T-cell (primary cell): ENCODE data around the gene PCDH9. TPM values are rescaled to one million over a fixed set of nuclear protein-coding genes. Genes with fewer than 3 reads are reported as not detected.

ENCODE experiments used
- ATAC-seq, 4 experiments: fragments of 200-7000 bp in 3 of 4; fragments of 150-1000 bp in 1 of 4; cut with Tn5 transposase; replicated peaks in 1 of 4; 1 replicate in 3 of 4; 2 replicates in 1 of 4; pipeline ENCODE4 v1.10.0; 2021; ENCODE audit warnings: moderate library complexity in 3 of 4, mild to moderate bottlenecking in 2 of 4, moderate number of reproducible peaks in 1 of 4
- CTCF ChIA-PET, 2 donors: fragments of 300-600 bp; sonication (Branson Sonifier 250); formaldehyde crosslinking; loops; one replicate each; lab custom pipeline; 2022; ENCODE audit warnings: antibody characterized with exemption in 2 of 2; lab: Charles Lee
- POLR2A ChIA-PET, 2 donors: fragments of 300-600 bp; sonication (Branson Sonifier 250); formaldehyde crosslinking; loops; one replicate each; lab custom pipeline; 2022; ENCODE audit warnings: antibody characterized with exemption in 2 of 2; lab: Charles Lee
- DNase-seq, 35 experiments: peaks; one replicate each; pipeline versions ENCODE4 v3.0.0 to v3.0.0-alpha.2; 2013 to 2023
- H3K27ac ChIP-seq: one replicate; pipeline ENCODE4 v1.5.1; 2013; ENCODE audit warnings: low read length
- H3K27me3 ChIP-seq, 2 experiments: replicated peaks in 1 of 2; 1 replicate in 1 of 2; 2 replicates in 1 of 2; pipeline versions ENCODE4 v1.6.1 to v1.7.0; 2013; ENCODE audit warnings: low read length in 1 of 2, mixed read lengths in 1 of 2; ENCODE audit not compliant: control insufficient read depth in 2 of 2, insufficient read depth in 2 of 2; ENCODE audit errors: extremely low read depth in 1 of 2
- H3K36me3 ChIP-seq, 2 donors: 1 replicate in 1 of 2; 2 replicates in 1 of 2; pipeline versions ENCODE4 v1.6.1 to v1.7.0; 2013; ENCODE audit warnings: low read length in 1 of 2; ENCODE audit not compliant: control insufficient read depth in 2 of 2, insufficient read depth in 1 of 2; ENCODE audit errors: extremely low read depth in 1 of 2
- H3K4me1 ChIP-seq, 2 experiments: 1 replicate in 1 of 2; 2 replicates in 1 of 2; pipeline versions ENCODE4 v1.6.1 to v1.7.0; 2013; ENCODE audit warnings: low read length in 2 of 2, mixed read lengths in 1 of 2; ENCODE audit not compliant: insufficient read depth in 2 of 2, control insufficient read depth in 1 of 2; ENCODE audit errors: extremely low read depth in 1 of 2
- H3K4me3 ChIP-seq, 2 donors: 1 replicate in 1 of 2; 2 replicates in 1 of 2; pipeline versions ENCODE4 v1.5.1 to v1.7.0; 2013; ENCODE audit warnings: mild to moderate bottlenecking in 2 of 2, low read length in 1 of 2, moderate library complexity in 1 of 2; ENCODE audit not compliant: control insufficient read depth in 1 of 2; ENCODE audit errors: extremely low read depth in 1 of 2
- H3K9me3 ChIP-seq: 2 replicates; pipeline ENCODE4 v1.7.0; 2013
- H3K27ac Mint-ChIP-seq, 2 donors: one replicate each; pipeline ENCODE4 v1.8.0; 2020 to 2021; ENCODE audit warnings: mild to moderate bottlenecking in 2 of 2, mixed read lengths in 2 of 2
- H3K27me3 Mint-ChIP-seq, 2 donors: one replicate each; pipeline ENCODE4 v1.8.0; 2021 to 2022; ENCODE audit warnings: mixed read lengths in 2 of 2
- H3K36me3 Mint-ChIP-seq: one replicate; pipeline ENCODE4 v1.8.0; 2021; ENCODE audit warnings: mixed read lengths
- H3K4me1 Mint-ChIP-seq, 3 donors: one replicate each; pipeline ENCODE4 v1.8.0; 2020 to 2022; ENCODE audit warnings: mixed read lengths in 3 of 3, mild to moderate bottlenecking in 1 of 3
- H3K4me3 Mint-ChIP-seq, 3 donors: one replicate each; pipeline ENCODE4 v1.8.0; 2020 to 2022; ENCODE audit warnings: mild to moderate bottlenecking in 3 of 3, mixed read lengths in 3 of 3, moderate library complexity in 3 of 3
- H3K9me3 Mint-ChIP-seq, 3 donors: one replicate each; pipeline ENCODE4 v1.8.0; 2020 to 2022; ENCODE audit warnings: mixed read lengths in 3 of 3
- WGBS: methylation state at CpG from one replicate; pipeline ENCODE4 v1.1.5; 2013; ENCODE audit warnings: missing lambda C conversion rate; ENCODE audit not compliant: insufficient coverage; 5-methylcytosine and 5-hydroxymethylcytosine counted together
- total RNA-seq, 35 experiments: library from RNA in 6 of 35; stranded (reverse) in 6 of 35; fragments of 120-200 nt in 1 of 35; gene quantifications; one replicate each; pipeline versions ENCODE4 v1.2.1 to v1.2.4 and lab custom pipeline; 2013 to 2026

PCDH9 gene
- total RNA-seq, 5 donors from 2014 or later (not counting 1 experiment from before 2014, with no cell fraction given): 0.38 to 1.3 (median 0.53) TPM

- no peak overlapping the region for H3K4me3 Mint-ChIP-seq
- H3K36me3 ChIP-seq: no peaks in the 10 kb centered on the region
- DNase-seq (no peak), ATAC-seq (no peak)
- H3K27me3 ChIP-seq: no peaks in the 10 kb centered on the region
- H3K36me3 Mint-ChIP-seq: no peaks in the 10 kb centered on the region
- no peak overlapping the region for H3K27ac ChIP-seq
- H3K27ac Mint-ChIP-seq: no peak overlapping the region
- no peaks in the 10 kb centered on the region for H3K4me1 ChIP-seq
- no peaks in the 10 kb centered on the region for H3K4me1 Mint-ChIP-seq
- H3K9me3 ChIP-seq: no peaks in the 10 kb centered on the region
- H3K9me3 Mint-ChIP-seq: peaks cover 0 to 4% (median 3%) of the 10 kb centered on the region in 3 donors
- H3K27me3 Mint-ChIP-seq: no peaks in the 10 kb centered on the region
- POLR2A ChIA-PET: no interaction called here
- CTCF ChIA-PET: no interaction called here
- no CpG with 5 or more reads among the region's 5 CpGs for WGBS
- no peak overlapping the region for H3K4me3 ChIP-seq
Observed at GRCh38 chr13:67259208-67259607, 29.1 kb upstream of the PCDH9 start.

DNA sequence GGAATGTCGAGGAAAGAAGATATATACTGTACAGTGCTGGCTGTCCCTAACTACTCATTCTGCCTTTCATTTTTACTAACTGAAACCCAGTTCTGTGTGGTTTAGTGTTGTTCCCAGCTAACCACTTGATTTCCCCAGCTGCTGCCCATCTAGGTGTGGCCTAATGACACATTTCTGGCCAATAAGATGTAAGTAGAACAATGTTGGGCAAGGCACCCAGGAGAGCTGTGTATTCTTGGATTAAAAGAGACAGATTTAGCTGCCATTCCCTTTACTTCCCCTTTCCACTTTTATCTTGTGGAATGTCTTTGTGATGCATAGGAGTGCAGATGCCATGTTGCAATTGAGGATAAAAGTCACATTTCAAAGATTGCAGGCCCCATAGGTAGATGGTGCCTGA lies 28.3 kb upstream of the PCDH9 start:
- H3K9me3 ChIP-seq: no peaks in the 10 kb centered on the region
- ChIA-PET CTCF (no interaction called here), POLR2A (no interaction called here)
- no peak overlapping the region for H3K27ac ChIP-seq
- no peaks in the 10 kb centered on the region for H3K36me3 ChIP-seq
- H3K27me3 Mint-ChIP-seq: no peaks in the 10 kb centered on the region
- ATAC-seq: no peak
- WGBS: no CpG with 5 or more reads among the region's 1 CpG
- no peak overlapping the region for H3K27ac Mint-ChIP-seq
- H3K4me3 ChIP-seq: no peak overlapping the region
- no peaks in the 10 kb centered on the region for H3K4me1 ChIP-seq
- no peaks in the 10 kb centered on the region for H3K4me1 Mint-ChIP-seq
- peaks cover 0 to 4% (median 3%) of the 10 kb centered on the region in 3 donors for H3K9me3 Mint-ChIP-seq
- no peaks in the 10 kb centered on the region for H3K27me3 ChIP-seq
- no peak overlapping the region for H3K4me3 Mint-ChIP-seq
- no peak for DNase-seq
- no peaks in the 10 kb centered on the region for H3K36me3 Mint-ChIP-seq

GRCh38 chr13:67238861-67239260 lies 8.7 kb upstream of the PCDH9 start:
- H3K27ac Mint-ChIP-seq: no peak overlapping the region
- no peaks in the 10 kb centered on the region for H3K4me1 Mint-ChIP-seq
- CTCF ChIA-PET: interaction anchor here (0.8 to 1.2 kb wide), 3 partner anchors 9 to 21 kb away, joined by 3 read pairs; no protein-coding TSS in a partner anchor
- Histone ChIP-seq H3K27ac (no peak overlapping the region), H3K4me3 (no peak overlapping the region), H3K4me1 (no peaks in the 10 kb centered on the region), H3K9me3 (no peaks in the 10 kb centered on the region), H3K27me3 (no peaks in the 10 kb centered on the region), H3K36me3 (no peaks in the 10 kb centered on the region)
- H3K9me3 Mint-ChIP-seq: no peaks in the 10 kb centered on the region
- DNase-seq: no peak
- no peak for ATAC-seq
- H3K27me3 Mint-ChIP-seq: no peaks in the 10 kb centered on the region
- H3K36me3 Mint-ChIP-seq: no peaks in the 10 kb centered on the region
- no peak overlapping the region for H3K4me3 Mint-ChIP-seq
- POLR2A ChIA-PET: no interaction called here

DNA sequence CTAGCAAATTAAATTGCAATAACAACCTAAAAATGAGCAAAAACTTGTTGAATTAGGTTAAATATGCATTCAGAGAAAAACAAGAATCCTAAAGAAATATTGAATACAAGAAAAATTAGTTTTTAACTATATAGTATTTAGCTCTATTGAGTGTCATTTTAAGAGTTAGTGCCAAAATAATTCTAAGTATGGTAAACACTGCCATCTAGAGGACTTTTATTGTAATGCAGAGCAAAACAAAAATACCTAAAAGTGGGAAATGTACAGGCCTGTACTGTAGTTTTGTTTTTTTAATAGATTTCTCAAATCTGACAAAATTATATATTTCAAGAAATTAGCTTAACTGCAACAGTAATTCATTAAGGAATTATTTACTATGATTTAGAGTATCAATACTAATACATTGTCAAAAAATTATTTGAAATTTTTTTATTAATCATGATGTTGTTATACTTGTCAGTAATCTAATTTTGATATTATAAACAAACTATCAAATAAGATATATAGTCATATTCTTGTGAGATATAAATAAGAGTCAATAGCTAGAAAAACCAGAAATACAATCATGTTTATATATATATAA lies 8.2 kb upstream of the PCDH9 start:
- H3K27me3 ChIP-seq: no peaks in the 10 kb centered on the region
- H3K4me3 ChIP-seq: no peak overlapping the region
- ChIA-PET POLR2A (interaction anchor here in 1 of 2 donors (0.6 kb wide), 1 partner anchor 156 kb away, joined by 4 read pairs; no protein-coding TSS in a partner anchor), CTCF (interaction anchor here (0.5 to 1.2 kb wide), 6 partner anchors 9 to 1954 kb away, joined by 3 to 4 read pairs (median 3); no protein-coding TSS in a partner anchor)
- H3K27ac ChIP-seq: no peak overlapping the region
- H3K9me3 ChIP-seq: no peaks in the 10 kb centered on the region
- Mint-ChIP-seq H3K4me3 (no peak overlapping the region), H3K36me3 (no peaks in the 10 kb centered on the region), H3K27ac (no peak overlapping the region), H3K9me3 (no peaks in the 10 kb centered on the region), H3K4me1 (no peaks in the 10 kb centered on the region), H3K27me3 (no peaks in the 10 kb centered on the region)
- peak in 2 of 4 experiments; percentile 54 for ATAC-seq
- DNase-seq: peak in 1 of 35 experiments; percentile 54
- H3K36me3 ChIP-seq: no peaks in the 10 kb centered on the region
- no peaks in the 10 kb centered on the region for H3K4me1 ChIP-seq

GRCh38 chr13:67235265-67235664 lies 5.1 kb upstream of the PCDH9 start:
- Mint-ChIP-seq H3K9me3 (no peaks in the 10 kb centered on the region), H3K27ac (no peak overlapping the region), H3K4me1 (peaks cover 6 to 10% (median 8%) of the 10 kb centered on the region in 3 donors), H3K4me3 (no peak overlapping the region), H3K36me3 (no peaks in the 10 kb centered on the region), H3K27me3 (peaks cover 0 to 3% of the 10 kb centered on the region in 2 donors)
- peaks cover 4 to 7% of the 10 kb centered on the region in 2 experiments for H3K4me1 ChIP-seq
- no peaks in the 10 kb centered on the region for H3K36me3 ChIP-seq
- H3K4me3 ChIP-seq: no peak overlapping the region
- no peaks in the 10 kb centered on the region for H3K9me3 ChIP-seq
- POLR2A ChIA-PET: no interaction called here
- no CpG with 5 or more reads among the region's 2 CpGs for WGBS
- DNase-seq (no peak), ATAC-seq (no peak)
- no peak overlapping the region for H3K27ac ChIP-seq
- peaks cover 0 to 7% of the 10 kb centered on the region in 2 experiments for H3K27me3 ChIP-seq
- CTCF ChIA-PET: no interaction called here

DNA sequence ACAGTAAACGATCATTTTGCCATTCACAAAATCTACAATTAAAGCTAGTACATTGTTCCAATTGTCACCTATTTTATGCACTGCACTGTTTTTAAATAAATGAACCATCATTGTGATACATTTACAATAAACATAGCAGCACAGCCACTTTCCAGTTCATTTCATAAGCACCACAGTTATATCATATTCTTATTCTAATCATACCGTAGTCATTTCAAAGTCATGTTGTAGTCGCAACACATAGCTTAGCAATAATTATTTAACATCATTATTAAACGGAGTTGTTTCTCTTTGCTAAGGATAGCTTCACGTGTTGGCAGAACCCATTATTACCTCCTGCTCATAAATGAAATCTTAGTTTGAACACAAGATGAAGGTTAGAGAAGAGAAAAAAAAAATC lies 2.2 kb upstream of the PCDH9 start:
- DNase-seq (no peak), ATAC-seq (no peak)
- H3K27ac Mint-ChIP-seq: no peak overlapping the region
- Histone ChIP-seq H3K36me3 (no peaks in the 10 kb centered on the region), H3K27ac (no peak overlapping the region), H3K4me1 (peaks cover 10 to 21% of the 10 kb centered on the region in 2 experiments), H3K27me3 (peaks cover 0 to 9% of the 10 kb centered on the region in 2 experiments), H3K4me3 (no peak overlapping the region), H3K9me3 (no peaks in the 10 kb centered on the region)
- H3K4me3 Mint-ChIP-seq: no peak overlapping the region
- 20% methylated on average over 1 of the region's 5 CpGs for WGBS
- POLR2A ChIA-PET: no interaction called here
- peaks cover 8 to 10% (median 9%) of the 10 kb centered on the region in 3 donors for H3K4me1 Mint-ChIP-seq
- H3K27me3 Mint-ChIP-seq: peaks cover 0 to 8% of the 10 kb centered on the region in 2 donors
- no peaks in the 10 kb centered on the region for H3K9me3 Mint-ChIP-seq
- CTCF ChIA-PET: interaction anchor here (0.7 kb wide), 2 partner anchors 26 to 273 kb away, joined by 4 read pairs; no protein-coding TSS in a partner anchor
- H3K36me3 Mint-ChIP-seq: no peaks in the 10 kb centered on the region
